Measurements from ENCODE around the gene UGT1A8. TPM values are rescaled to one million over a fixed set of nuclear protein-coding genes. Genes with fewer than 3 reads are reported as not detected.
"Not testable (repeated sequence)": the region's sequence is repeated elsewhere in the genome, so short reads cannot be mapped to it uniquely, and the experiment has no call there.

The UGT1A8 gene
- total and polyA plus RNA-seq, 9 of the 15 experiments (the other 6 are each of a cell fraction or from before 2014, with no cell fraction given): 0.04 TPM; not detected in 8

- TF ChIP-seq MITF (IDR thresholded peaks at IDR 0.05) (no peak), ZFX (CRISPR knock-in tag; IDR thresholded peaks at IDR 0.05) (no peak), ZHX1 (conservative IDR thresholded peaks at IDR 0.05; ENCODE audit: low read length) (no peak), ZNF695 (CRISPR knock-in tag; IDR thresholded peaks at IDR 0.05) (no peak), ZFP91 (CRISPR knock-in tag; IDR thresholded peaks at IDR 0.05) (no peak), ARHGAP35 (IDR thresholded peaks at IDR 0.05; ENCODE audit: partially characterized antibody) (no peak), GABPA (tag; conservative IDR thresholded peaks at IDR 0.05; ENCODE audit: low read depth) (no peak), CHD1 (IDR thresholded peaks at IDR 0.05; ENCODE audit: low read length) (no peak), RAD51 (IDR thresholded peaks at IDR 0.05; ENCODE audit: borderline replicate concordance, low read depth) (no peak)
Measured at GRCh38 chr2:233627331-233628025, 10.0 kb downstream of the UGT1A8 start (continued).

- intact Hi-C loops (cut with micrococcal nuclease); BruUV-seq (replicated peaks); H4K20me1 ChIP-seq (replicated peaks; ENCODE audit: control insufficient read depth, insufficient read depth, low read length); H3K9me3 ChIP-seq (replicated peaks; ENCODE audit: control insufficient read depth, insufficient read depth, low read depth, low read length); H2AFZ ChIP-seq (ENCODE audit: low read depth, low read length); H3K79me2 ChIP-seq (ENCODE audit: control insufficient read depth, insufficient read depth, low read length); H3K36me3 ChIP-seq (ENCODE audit: control insufficient read depth, insufficient read depth, low read length); H3K9me1 ChIP-seq (ENCODE audit: control insufficient read depth, insufficient read depth, low read length); H3K9ac ChIP-seq (ENCODE audit: insufficient read depth in 1 of 2, low read depth in 2 of 2, low read length in 2 of 2); H3K27ac ChIP-seq (ENCODE audit: extremely low read depth, low read depth, low read length); ATAC-seq; DNase-seq (ENCODE audit: extremely low read depth in 1 of 4, low spot score in 3 of 4); CTCF ChIA-PET (ENCODE audit: low intra/inter-chr PET ratio); in situ Hi-C loops (cut with MboI); H3K4me3 ChIP-seq; H3K4me1 ChIP-seq (replicated peaks in 1 of 2; ENCODE audit: control insufficient read depth in 2 of 2, insufficient read depth in 2 of 2, low read length in 2 of 2); H3K4me2 ChIP-seq (ENCODE audit: insufficient read depth, low read length); FAIRE-seq; H3K27me3 ChIP-seq (ENCODE audit: control insufficient read depth in 2 of 2, insufficient read depth in 2 of 2, low read length in 2 of 2): not testable (repeated sequence)
- POLR2A ChIA-PET: interaction anchor here (0.6 kb wide), 1 partner anchor 188 kb away, joined by 3 read pairs; no protein-coding TSS in a partner anchor
- WGBS (ENCODE audit: insufficient coverage, low coverage, missing lambda C conversion rate): 5% methylated on average over 9 of the region's 10 CpGs
Measured at GRCh38 chr2:233636306-233636705, 18.9 kb downstream of the UGT1A8 start, which contains the start of gene UGT1A10. TSS of gene UGT1A10 (plus strand) at chr2:233636448. CDS start at chr2:233636523, 75 bp downstream.
